ENCODE measurements around the gene PPP2R5B.

The PPP2R5B gene

GRCh38 chr11:64923944-64924909 is at the start of gene PPP2R5B:
Gene PPP2R5B (plus strand): TSS chr11:64924689. CDS start chr11:64925735, 1,046 bp downstream.
- peak; percentile 90 for DNase-seq

- no peak for DNase-seq
Observed at GRCh38 chr11:64875369-64876228, 48.9 kb upstream of the PPP2R5B start.

GRCh38 chr11:64876229-64876750 is 48.2 kb upstream of the PPP2R5B start:
- DNase-seq, result no peak

- no peak for DNase-seq
Observed at GRCh38 chr11:64876835-64877341, 47.6 kb upstream of the PPP2R5B start.

GRCh38 chr11:64877390-64878222 is 46.9 kb upstream of the PPP2R5B start:
- no peak for DNase-seq

GRCh38 chr11:64878223-64878493 is 46.3 kb upstream of the PPP2R5B start:
- no peak for DNase-seq

- DNase-seq, result peak; percentile 95
Observed at GRCh38 chr11:64878494-64879243, 45.8 kb upstream of the PPP2R5B start, which contains the start of gene EHD1. Gene EHD1 (minus strand): TSS chr11:64878621. CDS start chr11:64878464, 157 bp downstream.

GRCh38 chr11:64879244-64879900 is 45.1 kb upstream of the PPP2R5B start:
- DNase-seq, result no peak

GRCh38 chr11:64880240-64881001 is 44.1 kb upstream of the PPP2R5B start:
- no peak for DNase-seq

- DNase-seq, result no peak
Observed at GRCh38 chr11:64881476-64881875, 43.0 kb upstream of the PPP2R5B start.

- DNase-seq, result no peak
Observed at GRCh38 chr11:64882243-64882642, 42.2 kb upstream of the PPP2R5B start.

GRCh38 chr11:64883575-64883974 is 40.9 kb upstream of the PPP2R5B start:
- no peak for DNase-seq

GRCh38 chr11:64884019-64884418 is 40.5 kb upstream of the PPP2R5B start:
- DNase-seq, result no peak

- DNase-seq, result peak; percentile 77
Observed at GRCh38 chr11:64885367-64886286, 38.9 kb upstream of the PPP2R5B start.

- no peak for DNase-seq
Observed at GRCh38 chr11:64887234-64887756, 37.2 kb upstream of the PPP2R5B start.

GRCh38 chr11:64887757-64888405 is 36.6 kb upstream of the PPP2R5B start:
- peak; percentile 38 for DNase-seq

- no peak for DNase-seq
Observed at GRCh38 chr11:64888406-64888728, 36.1 kb upstream of the PPP2R5B start.
